Measurements from ENCODE around the gene TEX2. TPM values are rescaled to one million over a fixed set of nuclear protein-coding genes. Genes with fewer than 3 reads are reported as not detected.

Gene TEX2
- polyA plus RNA-seq, 1 donor (not counting 4 experiments of a cell fraction or from before 2014, with no cell fraction given), result 44.4 TPM

GRCh38 chr17:64133546-64134215 lies 129.4 kb downstream of the TEX2 start:
- no peak for DNase-seq (ENCODE audit: low read depth, low spot score)

GRCh38 chr17:64131606-64132270 lies 131.3 kb downstream of the TEX2 start:
- no peak overlapping the region for H3K9ac ChIP-seq (ENCODE audit: control insufficient read depth, extremely low read depth, insufficient read depth, low read length)
- H3K36me3 ChIP-seq (ENCODE audit: control insufficient read depth in 2 of 2, extremely low read depth in 1 of 2, insufficient read depth in 2 of 2, low read length in 2 of 2), result no peaks in the 10 kb centered on the region
- H3K4me2 ChIP-seq (ENCODE audit: control insufficient read depth, extremely low read depth, insufficient read depth, low read depth, low read length), result no peak overlapping the region
- no peaks in the 10 kb centered on the region for H3K27me3 ChIP-seq (ENCODE audit: control insufficient read depth, extremely low read depth, insufficient read depth, low read length)
- no peak for DNase-seq (ENCODE audit: low read depth, low spot score)
- no peak overlapping the region for H3K27ac ChIP-seq (ENCODE audit: control insufficient read depth, insufficient read depth, low read length)
- TF ChIP-seq EZH2 (IDR thresholded peaks at IDR 0.05; ENCODE audit: low read length) (no peak), CTCF (optimal IDR thresholded peaks at IDR 0.05 in 1 of 3, IDR thresholded peaks at IDR 0.05 in 1 of 3, conservative IDR thresholded peaks at IDR 0.05 in 1 of 3; ENCODE audit: extremely low read depth in 1 of 3, insufficient read depth in 2 of 3, low read length in 3 of 3) (no peak)
- no peak overlapping the region for H3K4me3 ChIP-seq (ENCODE audit: control insufficient read depth in 2 of 3, extremely low read depth in 1 of 3, insufficient read depth in 2 of 3, low read depth in 1 of 3, low read length in 3 of 3)
- H3K9me3 ChIP-seq (ENCODE audit: control insufficient read depth, low read depth, low read length), result no peaks in the 10 kb centered on the region
- no peaks in the 10 kb centered on the region for H3K9me1 ChIP-seq (ENCODE audit: control insufficient read depth, extremely low read depth, insufficient read depth, low read length)
- dilution Hi-C loops (cut with MboI; ENCODE audit: extremely low pct_ligation_motif_present, low sequenced_read_pairs), result no loop called here
- no peak overlapping the region for H2AFZ ChIP-seq (ENCODE audit: control insufficient read depth, low read length)
- peaks cover 23% of the 10 kb centered on the region for H3K4me1 ChIP-seq (ENCODE audit: control insufficient read depth, extremely low read depth, insufficient read depth, low read length)
- peaks cover 27% of the 10 kb centered on the region for H3K79me2 ChIP-seq (ENCODE audit: control insufficient read depth, insufficient read depth, low read length)
- FAIRE-seq, result no peak
- H4K20me1 ChIP-seq (ENCODE audit: control insufficient read depth, extremely low read depth, insufficient read depth, low read length), result no peaks in the 10 kb centered on the region

More at GRCh38 chr17:64133546-64134215, 129.4 kb downstream of the TEX2 start:
- Histone ChIP-seq H3K4me1 (ENCODE audit: control insufficient read depth, extremely low read depth, insufficient read depth, low read length) (peaks cover 8% of the 10 kb centered on the region), H3K4me3 (ENCODE audit: control insufficient read depth in 2 of 3, extremely low read depth in 1 of 3, insufficient read depth in 2 of 3, low read depth in 1 of 3, low read length in 3 of 3) (no peak overlapping the region), H3K36me3 (ENCODE audit: control insufficient read depth in 2 of 2, extremely low read depth in 1 of 2, insufficient read depth in 2 of 2, low read length in 2 of 2) (no peaks in the 10 kb centered on the region), H3K9me1 (ENCODE audit: control insufficient read depth, extremely low read depth, insufficient read depth, low read length) (no peaks in the 10 kb centered on the region), H3K79me2 (ENCODE audit: control insufficient read depth, insufficient read depth, low read length) (peaks cover 12% of the 10 kb centered on the region), H4K20me1 (ENCODE audit: control insufficient read depth, extremely low read depth, insufficient read depth, low read length) (no peaks in the 10 kb centered on the region), H3K27ac (ENCODE audit: control insufficient read depth, insufficient read depth, low read length) (no peak overlapping the region), H3K4me2 (ENCODE audit: control insufficient read depth, extremely low read depth, insufficient read depth, low read depth, low read length) (no peak overlapping the region), H2AFZ (ENCODE audit: control insufficient read depth, low read length) (no peak overlapping the region), H3K9ac (ENCODE audit: control insufficient read depth, extremely low read depth, insufficient read depth, low read length) (no peak overlapping the region), H3K27me3 (ENCODE audit: control insufficient read depth, extremely low read depth, insufficient read depth, low read length) (no peaks in the 10 kb centered on the region), H3K9me3 (ENCODE audit: control insufficient read depth, low read depth, low read length) (no peaks in the 10 kb centered on the region)
- no peak for TF ChIP-seq EZH2 (IDR thresholded peaks at IDR 0.05; ENCODE audit: low read length)
- TF ChIP-seq CTCF (optimal IDR thresholded peaks at IDR 0.05 in 1 of 3, IDR thresholded peaks at IDR 0.05 in 1 of 3, conservative IDR thresholded peaks at IDR 0.05 in 1 of 3; ENCODE audit: extremely low read depth in 1 of 3, insufficient read depth in 2 of 3, low read length in 3 of 3), result peak; percentile 43 to 67 (median 56)
- dilution Hi-C loops (cut with MboI; ENCODE audit: extremely low pct_ligation_motif_present, low sequenced_read_pairs), result no loop called here
- peak; percentile 67 for FAIRE-seq

Measured in keratinocyte (primary cell).